HepG2 (cell line): ENCODE results near the gene CIBAR2. TPM values are rescaled to one million over a fixed set of nuclear protein-coding genes. Genes with fewer than 3 reads are reported as not detected.

Experiments used
- ATAC-seq: fragments of 200-7000 bp; cut with Tn5 transposase; 3 replicates; pipeline ENCODE4 v1.9.1; 2020; ENCODE audit warnings: mild to moderate bottlenecking, moderate library complexity
- BruUV-seq: library from RNA; stranded (reverse); fragments of 400-500 nt; replicated peaks from 2 replicates; lab custom pipeline; 2021; lab: Mats Ljungman, UMichigan
- CTCF ChIA-PET: fragments of 300-600 bp; formaldehyde crosslinking; extraction: SDS; loops from one replicate; lab custom pipeline; 2021; ENCODE audit warnings: low total read pairs, inconsistent platforms, low intra/inter-chr PET ratio; lab: Yijun Ruan, JAX
- POLR2A ChIA-PET: fragments of 350-600 bp; sonication (Branson Sonifier 250); formaldehyde crosslinking; loops from one replicate; lab custom pipeline; 2020; ENCODE audit warnings: antibody characterized with exemption, inconsistent platforms; lab: Yijun Ruan, JAX
- DNase-seq: peaks from one replicate; pipeline ENCODE4 v3.0.0-alpha.2; 2015; ENCODE audit warnings: low spot score
- FAIRE-seq: peaks from 3 replicates; lab custom pipeline; 2011; peaks lifted over from hg19 to GRCh38; lab: Jason Lieb, UNC
- H2AFZ ChIP-seq: one replicate; pipeline ENCODE4 v1.6.1; 2011; ENCODE audit warnings: low read length, inconsistent platforms
- H3K27ac ChIP-seq: fragments of 300-600 bp; 3 replicates; pipeline ENCODE4 v1.8.0; 2011; ENCODE audit warnings: mixed run types, mild to moderate bottlenecking, mixed read lengths, low read length, inconsistent platforms; ENCODE audit not compliant: insufficient read depth; ENCODE audit errors: extremely low read length
- H3K27me3 ChIP-seq, 2 experiments: fragments of 200-600 bp in 1 of 2; 2 replicates in 1 of 2; 3 replicates in 1 of 2; pipeline versions ENCODE4 v1.6.0 to v1.8.0; 2011; ENCODE audit warnings: low read length in 2 of 2, mild to moderate bottlenecking in 2 of 2, moderate library complexity in 2 of 2, inconsistent platforms in 1 of 2; ENCODE audit not compliant: insufficient read depth in 2 of 2, control insufficient read depth in 1 of 2
- H3K36me3 ChIP-seq, 2 experiments: fragments of 200-600 bp in 1 of 2; replicated peaks in 1 of 2; 2 replicates in 1 of 2; 3 replicates in 1 of 2; pipeline versions ENCODE4 v1.5.1 to v1.8.0; 2011; ENCODE audit warnings: low read length in 2 of 2, inconsistent platforms in 1 of 2; ENCODE audit not compliant: insufficient read depth in 2 of 2, control insufficient read depth in 1 of 2
- H3K4me1 ChIP-seq: 2 replicates; pipeline ENCODE4 v1.5.1; 2012; ENCODE audit warnings: low read length, inconsistent platforms; ENCODE audit not compliant: insufficient read depth
- H3K4me2 ChIP-seq: 2 replicates; pipeline ENCODE4 v1.6.0; 2011; ENCODE audit warnings: low read depth, low read length, inconsistent platforms
- H3K4me3 ChIP-seq, 3 experiments: fragments of 200-600 bp in 1 of 3; sonication (generic), shearing (Covaris generic) in 1 of 3; replicated peaks in 1 of 3; 2 replicates each; pipeline ENCODE4 v1.5.1; 2011 to 2016; ENCODE audit warnings: low read length in 3 of 3, inconsistent platforms in 2 of 3, low read depth in 2 of 3, mild to moderate bottlenecking in 2 of 3, control low read depth in 1 of 3, mixed read lengths in 1 of 3; ENCODE audit not compliant: insufficient read depth in 1 of 3
- H3K79me2 ChIP-seq: one replicate; pipeline ENCODE4 v1.6.1; 2011; ENCODE audit warnings: low read length, inconsistent platforms; ENCODE audit not compliant: insufficient read depth
- H3K9ac ChIP-seq: 2 replicates; pipeline ENCODE4 v1.6.0; 2011; ENCODE audit warnings: mild to moderate bottlenecking, low read depth, low read length, inconsistent platforms; ENCODE audit not compliant: insufficient read depth
- H3K9me3 ChIP-seq: 2 replicates; pipeline ENCODE4 v1.5.1; 2012; ENCODE audit warnings: mild to moderate bottlenecking, low read length
- H4K20me1 ChIP-seq: 2 replicates; pipeline ENCODE4 v1.6.0; 2011; ENCODE audit warnings: inconsistent platforms, mild to moderate bottlenecking, low read length, moderate library complexity; ENCODE audit not compliant: insufficient read depth
- ARNT2 ChIP-seq: sonication (generic); formaldehyde crosslinking; IDR thresholded peaks from 2 replicates; pipeline ENCODE4 v1.8.0; 2022; ENCODE audit warnings: mild to moderate bottlenecking, low read depth, missing genetic modification reagents, moderate library complexity
- CHCHD3 ChIP-seq: sonication (generic); formaldehyde crosslinking; IDR thresholded peaks from 2 replicates; pipeline ENCODE4 v1.8.0; 2022; ENCODE audit warnings: mild to moderate bottlenecking, missing genetic modification reagents, moderate library complexity
- CSRNP1 ChIP-seq: sonication (generic); formaldehyde crosslinking; IDR thresholded peaks from 2 replicates; pipeline ENCODE4 v1.8.1; 2023; ENCODE audit warnings: mild to moderate bottlenecking, missing genetic modification reagents
- HIC2 ChIP-seq: sonication (generic); formaldehyde crosslinking; IDR thresholded peaks from 2 replicates; pipeline ENCODE4 v1.9.0; 2022; ENCODE audit warnings: low read depth, missing genetic modification reagents
- LCORL ChIP-seq, 2 experiments: fragments of 450-650 bp in 1 of 2; sonication (generic) in 1 of 2; formaldehyde crosslinking in 1 of 2; IDR thresholded peaks; 2 replicates each; pipeline versions ENCODE4 v1.5.0 to v1.6.1; 2017 to 2020; ENCODE audit warnings: antibody characterized with exemption in 1 of 2, missing genetic modification reagents in 1 of 2
- NFKB2 ChIP-seq: sonication (generic); formaldehyde crosslinking; IDR thresholded peaks from 2 replicates; pipeline ENCODE4 v1.4.0; 2020; ENCODE audit warnings: missing genetic modification reagents, borderline replicate concordance
- PRDM15 ChIP-seq: sonication (generic); formaldehyde crosslinking; IDR thresholded peaks from 2 replicates; pipeline ENCODE4 v1.4.0; 2020; ENCODE audit warnings: missing genetic modification reagents
- SALL1 ChIP-seq: sonication (generic); formaldehyde crosslinking; IDR thresholded peaks from 2 replicates; pipeline ENCODE4 v1.8.0; 2022; ENCODE audit warnings: mild to moderate bottlenecking, missing genetic modification reagents
- ZNF224 ChIP-seq: sonication (generic); formaldehyde crosslinking; IDR thresholded peaks from 2 replicates; pipeline ENCODE4 v1.5.0; 2020; ENCODE audit warnings: mild to moderate bottlenecking, missing genetic modification reagents
- ZNF263 ChIP-seq: sonication (generic); formaldehyde crosslinking; IDR thresholded peaks from 2 replicates; pipeline ENCODE4 v1.4.0; 2020; ENCODE audit warnings: missing genetic modification reagents
- ZXDC ChIP-seq: sonication (generic); formaldehyde crosslinking; IDR thresholded peaks from 2 replicates; pipeline ENCODE4 v1.5.0; 2020; ENCODE audit warnings: mild to moderate bottlenecking, missing genetic modification reagents
- WGBS: methylation state at CpG from one replicate; pipeline ENCODE4 v1.1.6; 2017; ENCODE audit warnings: low lambda C conversion rate; 5-methylcytosine and 5-hydroxymethylcytosine counted together
- in situ Hi-C: cut with HindIII; loops from 2 replicates; pipeline ENCODE4 v1.10.0; 2017; ENCODE audit warnings: low pct_unique_long_range_greater_than_20kb; ENCODE audit not compliant: extremely low pct_ligation_motif_present
- intact Hi-C: fragments of 100-400 bp; cut with micrococcal nuclease; formaldehyde crosslinking; loops from one replicate; pipeline ENCODE4 v1.10.0; 2022; ENCODE audit not compliant: unreplicated experiment
- polyA plus RNA-seq, 8 experiments: library from polyadenylated mRNA; depleted of rRNA in 3 of 8; stranded (reverse) in 7 of 8; unstranded in 1 of 8; fragments of >200 nt; fragmentation: Illumina TruSeq in 4 of 8; extraction: Trizol in 4 of 8; gene quantifications; 2 replicates each; pipeline versions ENCODE4 v1.2.1 to v1.2.3, GENCODE V29; 2011 to 2016; ENCODE audit warnings: low read depth in 4 of 8, missing spikeins in 1 of 8, mixed read lengths in 1 of 8; ENCODE audit not compliant: insufficient read depth in 1 of 8
- total RNA-seq, 5 experiments: library from RNA; depleted of rRNA; stranded (reverse); fragments of >200 nt; fragmentation: Illumina TruSeq; extraction: Trizol; gene quantifications; 2 replicates each; pipeline ENCODE4 v1.2.3, GENCODE V29; 2016; ENCODE audit warnings: low read depth in 1 of 5

CIBAR2 gene
- total and polyA plus RNA-seq, 2 of the 13 experiments (the other 11 are each of a cell fraction or from before 2014, with no cell fraction given), result not detected

GRCh38 chr16:85149776-85150175 lies 37.5 kb upstream of the CIBAR2 start:
- Histone ChIP-seq H3K4me1 (peaks cover 84% of the 10 kb centered on the region), H3K9me3 (no peaks in the 10 kb centered on the region), H4K20me1 (no peaks in the 10 kb centered on the region), H3K27me3 (peaks cover 4 to 41% of the 10 kb centered on the region in 2 experiments), H3K4me3 (no peak overlapping the region; a peak in 1 of 6 replicates), H3K4me2 (peak overlapping the region; percentile 32), H3K9ac (no peak overlapping the region), H3K27ac (no peak overlapping the region), H3K36me3 (no peaks in the 10 kb centered on the region), H3K79me2 (no peaks in the 10 kb centered on the region), H2AFZ (no peak overlapping the region)
- ChIA-PET POLR2A (interaction anchor here (1.4 to 2.6 kb wide), 3 partner anchors 9 to 13 kb away, joined by 6 to 20 read pairs (median 19); no protein-coding TSS in a partner anchor), CTCF (no interaction called here)
- 23% methylated on average over 8 of the region's 14 CpGs for WGBS
- in situ Hi-C loops, result loop anchor here (10.0 kb wide), 1 partner anchor 65 kb away; no protein-coding TSS in a partner anchor
- FAIRE-seq, result no peak
- ATAC-seq, result no peak
- intact Hi-C loops, result no loop called here
- BruUV-seq, result no TSS peak
- DNase-seq, result no peak
- TF ChIP-seq CHCHD3 (CRISPR knock-in tag) (no peak), HIC2 (0 out of 2 replicates have a peak, but pooled peaks have one; percentile 31), ARNT2 (no peak), ZXDC (0 out of 2 replicates have a peak, but pooled peaks have one; percentile 30), ZNF263 (peak; percentile 92), NFKB2 (no peak), SALL1 (CRISPR knock-in tag) (no peak), LCORL (IDR thresholded peaks at IDR 0.05) (no peak), LCORL (CRISPR knock-in tag; IDR thresholded peaks at IDR 0.05) (0 out of 2 replicates have a peak, but pooled peaks have one; percentile 33), CSRNP1 (no peak), ZNF224 (CRISPR knock-in tag) (no peak), PRDM15 (CRISPR knock-in tag) (peak; percentile 62; the same call in 1 of the 2 replicates)
